B cell (primary cell): Measurements from ENCODE around the gene AK3. TPM values are rescaled to one million over a fixed set of nuclear protein-coding genes. Genes with fewer than 3 reads are reported as not detected.
A peak's percentile ranks its signal among the peaks of the same experiment; 100 is the strongest.

Experiments used
- ATAC-seq: fragments of 200-7000 bp; cut with Tn5 transposase; one replicate; pipeline ENCODE4 v1.10.0; 2021; ENCODE audit warnings: low read depth, mild to moderate bottlenecking, moderate number of reproducible peaks, moderate library complexity
- CTCF ChIA-PET: fragments of 350-600 bp; sonication (Branson Sonifier 250); formaldehyde crosslinking; loops from one replicate; lab custom pipeline; 2021; ENCODE audit warnings: antibody characterized with exemption, inconsistent platforms; lab: Charles Lee
- POLR2A ChIA-PET: fragments of 350-600 bp; sonication (Branson Sonifier 250); formaldehyde crosslinking; loops from one replicate; lab custom pipeline; 2021; ENCODE audit warnings: antibody characterized with exemption; lab: Charles Lee
- DNase-seq: peaks from one replicate; pipeline ENCODE4 v3.0.0; 2013
- H2AFZ ChIP-seq: 2 replicates; pipeline ENCODE4 v1.6.1; 2012; ENCODE audit warnings: mild to moderate bottlenecking, low read depth, low read length; ENCODE audit not compliant: insufficient read depth, poor library complexity, severe bottlenecking
- H3K27ac ChIP-seq, 2 donors: 1 replicate in 1 of 2; 2 replicates in 1 of 2; pipeline ENCODE4 v1.5.1; 2012 to 2013; ENCODE audit warnings: low read length in 2 of 2, mild to moderate bottlenecking in 2 of 2, moderate library complexity in 1 of 2
- H3K27me3 ChIP-seq, 4 experiments: fragments of 200-600 bp in 1 of 4; sonication (generic) in 1 of 4; replicated peaks in 1 of 4; 1 replicate in 2 of 4; 2 replicates in 2 of 4; pipeline versions ENCODE4 v1.6.1 to v1.7.0; 2013 to 2016; ENCODE audit warnings: low read length in 3 of 4, mild to moderate bottlenecking in 2 of 4, mixed read lengths in 1 of 4, moderate library complexity in 1 of 4; ENCODE audit not compliant: insufficient read depth in 4 of 4, control insufficient read depth in 3 of 4; ENCODE audit errors: control extremely low read depth in 1 of 4
- H3K36me3 ChIP-seq, 2 experiments: replicated peaks in 1 of 2; 1 replicate in 1 of 2; 2 replicates in 1 of 2; pipeline versions ENCODE4 v1.6.1 to v1.7.1; 2013; ENCODE audit warnings: low read length in 1 of 2; ENCODE audit not compliant: insufficient read depth in 2 of 2, control insufficient read depth in 1 of 2; ENCODE audit errors: control extremely low read depth in 1 of 2, extremely low read depth in 1 of 2
- H3K4me1 ChIP-seq, 2 donors: fragments of 200-600 bp in 1 of 2; sonication (generic) in 1 of 2; 1 replicate in 1 of 2; 2 replicates in 1 of 2; pipeline versions ENCODE4 v1.5.1 to v1.6.1; 2013 to 2017; ENCODE audit warnings: low read length in 2 of 2; ENCODE audit not compliant: control insufficient read depth in 2 of 2, insufficient read depth in 2 of 2
- H3K4me2 ChIP-seq: replicated peaks from 2 replicates; pipeline ENCODE3; 2012; ENCODE audit warnings: mild to moderate bottlenecking, low read depth, low read length; ENCODE audit not compliant: poor library complexity, severe bottlenecking
- H3K4me3 ChIP-seq, 5 experiments: fragments of 200-600 bp in 1 of 5; sonication (generic) in 1 of 5; 1 replicate in 3 of 5; 2 replicates in 2 of 5; pipeline versions ENCODE4 v1.5.1 to v1.7.0; 2011 to 2016; ENCODE audit warnings: low read length in 4 of 5, mild to moderate bottlenecking in 4 of 5, low read depth in 2 of 5, control low read depth in 1 of 5, moderate library complexity in 1 of 5; ENCODE audit not compliant: insufficient read depth in 1 of 5; ENCODE audit errors: control extremely low read depth in 1 of 5, extremely low read depth in 1 of 5
- H3K79me2 ChIP-seq: fragments of 200-600 bp; sonication (generic); one replicate; pipeline ENCODE4 v1.6.0; 2016; ENCODE audit warnings: low read length; ENCODE audit not compliant: control insufficient read depth, insufficient read depth
- H3K9ac ChIP-seq: fragments of 200-600 bp; sonication (generic); 2 replicates; pipeline ENCODE4 v1.6.1; 2017; ENCODE audit warnings: mild to moderate bottlenecking, low read length, moderate library complexity
- H3K9me3 ChIP-seq, 3 donors: one replicate each; pipeline versions ENCODE4 v1.6.1 to v1.7.1; 2013; ENCODE audit warnings: low read length in 2 of 3; ENCODE audit not compliant: control insufficient read depth in 2 of 3, insufficient read depth in 1 of 3; ENCODE audit errors: control extremely low read depth in 1 of 3
- H4K20me1 ChIP-seq: 2 replicates; pipeline ENCODE4 v1.6.0; 2012; ENCODE audit warnings: mild to moderate bottlenecking, low read length; ENCODE audit not compliant: insufficient read depth, control insufficient read depth, poor library complexity, severe bottlenecking
- H3K27ac Mint-ChIP-seq: one replicate; pipeline ENCODE4 v1.8.0; 2021; ENCODE audit warnings: mixed read lengths
- H3K27me3 Mint-ChIP-seq: one replicate; pipeline ENCODE4 v1.8.0; 2021; ENCODE audit warnings: mixed read lengths
- H3K4me1 Mint-ChIP-seq: one replicate; pipeline ENCODE4 v1.8.0; 2021; ENCODE audit warnings: mixed read lengths
- H3K4me3 Mint-ChIP-seq: one replicate; pipeline ENCODE4 v1.8.0; 2021; ENCODE audit warnings: mixed read lengths
- H3K9me3 Mint-ChIP-seq: one replicate; pipeline ENCODE4 v1.8.0; 2022; ENCODE audit warnings: mixed read lengths; ENCODE audit not compliant: insufficient read depth
- CTCF ChIP-seq: fragments of 200-600 bp; IDR thresholded peaks from one replicate; pipeline ENCODE4 v1.8.0; 2022; ENCODE audit warnings: antibody characterized with exemption, mild to moderate bottlenecking
- EZH2 ChIP-seq: IDR thresholded peaks from 2 replicates; pipeline ENCODE4 v1.6.1; 2012; ENCODE audit warnings: borderline replicate concordance, low read depth, mild to moderate bottlenecking, moderate library complexity, low read length; ENCODE audit not compliant: insufficient read depth, poor library complexity, severe bottlenecking
- WGBS: methylation state at CpG from one replicate; pipeline ENCODE4 v1.1.5; 2013; ENCODE audit warnings: missing lambda C conversion rate; ENCODE audit not compliant: insufficient coverage; 5-methylcytosine and 5-hydroxymethylcytosine counted together
- intact Hi-C: fragments of 100-400 bp; cut with micrococcal nuclease; formaldehyde crosslinking; loops from one replicate; pipeline ENCODE4 v1.10.0; 2022
- polyA plus RNA-seq: library from polyadenylated mRNA; depleted of rRNA; stranded (reverse); fragments of >200 nt; gene quantifications from 2 replicates; pipeline ENCODE4 v1.2.3, GENCODE V29; 2012
- total RNA-seq, 2 donors: library from RNA; stranded (reverse); fragments of 120-200 nt in 1 of 2; gene quantifications; 1 replicate in 1 of 2; 2 replicates in 1 of 2; pipeline versions ENCODE4 v1.2.3 to v1.2.4, GENCODE V29; 2013 to 2022

AK3 gene
- total and polyA plus RNA-seq, 2 donors (not counting 1 experiment from before 2014, with no cell fraction given), result 9.9 to 22.9 TPM

DNA sequence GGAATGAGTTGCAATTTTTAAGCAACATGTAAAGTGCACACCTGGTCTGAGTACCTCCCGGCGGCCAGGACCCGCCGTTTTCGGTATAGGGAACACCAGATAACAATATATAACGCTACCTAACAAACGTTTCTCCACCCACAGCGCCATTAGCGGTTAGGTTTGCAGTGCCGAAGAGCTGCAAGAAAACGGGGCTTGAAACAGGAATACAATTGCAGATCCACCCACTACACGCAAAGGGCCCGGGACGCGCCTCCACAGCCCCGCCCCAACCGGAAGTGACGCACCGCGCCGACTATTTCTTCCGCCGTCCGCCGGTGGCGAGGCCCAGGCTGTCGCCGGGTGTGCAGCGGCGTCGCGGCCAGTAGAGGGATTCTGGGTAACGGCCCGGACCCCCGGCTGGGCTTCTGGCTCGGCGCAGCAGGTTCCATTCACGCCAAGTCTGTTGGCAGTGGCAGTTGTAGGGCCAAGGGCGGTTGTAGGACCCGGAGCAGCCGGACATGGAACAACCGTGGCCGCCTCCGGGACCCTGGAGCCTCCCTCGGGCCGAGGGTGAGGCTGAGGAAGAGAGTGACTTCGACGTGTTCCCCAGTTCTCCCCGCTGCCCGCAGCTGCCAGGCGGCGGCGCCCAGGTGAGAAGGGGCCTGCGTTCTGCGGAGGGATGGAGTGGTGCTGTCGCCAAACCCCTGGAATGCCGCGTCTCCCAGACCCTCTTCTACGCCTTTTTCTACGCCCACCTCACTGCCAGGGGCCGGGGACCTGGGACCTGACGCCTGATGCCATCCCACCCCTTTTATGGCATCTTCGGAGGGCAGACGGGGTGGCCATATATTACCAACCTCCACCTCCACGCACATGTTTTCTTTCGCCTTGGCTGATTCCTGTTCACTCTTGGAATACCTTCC is 61.5 kb downstream of the AK3 start, which contains the start of gene CDC37L1:
Gene CDC37L1 (plus strand): TSS at position 302 of the 905 bp plus-strand sequence. CDS start 199 bp downstream, at position 501.
- Histone ChIP-seq H3K9ac (peak within 1 kb of the TSS; percentile 86), H3K36me3 (peaks cover 4 to 7% of the 10 kb centered on the region in 2 experiments), H3K9me3 (no peaks in the 10 kb centered on the region), H3K27me3 (no peaks in the 10 kb centered on the region), H2AFZ (peak within 1 kb of the TSS; percentile 89), H3K27ac (peak within 1 kb of the TSS; percentile 89 to 93), H3K4me3 (peak within 1 kb of the TSS; percentile 58 to 97 (median 72)), H3K79me2 (peaks cover 36% of the 10 kb centered on the region), H3K4me2 (peak within 1 kb of the TSS; percentile 87), H4K20me1 (no peaks in the 10 kb centered on the region), H3K4me1 (peaks cover 17 to 20% of the 10 kb centered on the region in 2 donors)
- H3K4me3 Mint-ChIP-seq, result no peak within 1 kb of the TSS
- intact Hi-C loops, result loop anchor here (1.0 to 5.0 kb wide), 8 partner anchors 17 to 1328 kb away; partner anchors contain the start of genes AK3, ERMP1, JAK2 and PLGRKT
- peak; percentile 98 for DNase-seq
- no peak within 1 kb of the TSS for H3K27ac Mint-ChIP-seq
- no peak for TF ChIP-seq EZH2
- peak; percentile 72 for TF ChIP-seq CTCF
- POLR2A ChIA-PET, result interaction anchor here (0.5 to 1.4 kb wide), 8 partner anchors 22 to 1328 kb away, joined by 3 to 20 read pairs (median 4); partner anchors contain the start of genes AK3 and RCL1
- no peaks in the 10 kb centered on the region for H3K27me3 Mint-ChIP-seq
- under 1% methylated on average over 64 of the region's 66 CpGs for WGBS
- peak; percentile 95 for ATAC-seq
- CTCF ChIA-PET, result interaction anchor here (0.6 to 1.4 kb wide), 4 partner anchors 13 to 62 kb away, joined by 3 to 6 read pairs (median 6); partner anchors contain the start of gene SPATA6L
- peaks cover 3% of the 10 kb centered on the region for H3K4me1 Mint-ChIP-seq
- H3K9me3 Mint-ChIP-seq, result no peaks in the 10 kb centered on the region
